Stromal cell of bone marrow (primary cell): ENCODE results near the gene EPN3.

Experiments used
- DNase-seq: peaks from one replicate; pipeline ENCODE4 v3.0.0-alpha.2; 2012; ENCODE audit warnings: low read depth

EPN3 gene

GRCh38 chr17:50511058-50511457, 21.5 kb upstream of the EPN3 start:
- DNase-seq, result no peak

- DNase-seq, result no peak
These were observed 19.0 kb upstream of the EPN3 start for GRCh38 chr17:50513495-50513894.

DNA sequence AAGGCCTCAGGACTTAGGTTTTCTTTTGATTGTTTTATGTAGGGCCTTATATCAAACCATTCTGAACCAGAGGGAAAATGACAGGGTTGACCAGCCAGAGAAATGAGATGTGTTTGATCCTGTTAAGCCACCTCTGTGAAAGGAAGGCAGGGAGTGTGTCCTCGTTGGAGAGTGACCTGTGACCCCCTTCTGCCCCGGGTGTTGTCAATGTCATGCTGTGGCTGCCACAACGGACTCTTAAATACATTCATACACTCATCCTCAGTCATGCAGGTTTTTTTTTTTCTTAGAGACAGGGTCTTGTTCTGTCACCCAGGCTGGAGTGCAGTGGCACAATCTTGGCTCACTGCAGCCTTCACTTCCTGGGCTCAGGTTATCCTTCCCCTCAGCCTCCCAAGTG, 18.1 kb upstream of the EPN3 start:
- no peak for DNase-seq

GRCh38 chr17:50514936-50515702, 17.4 kb upstream of the EPN3 start:
- peak; percentile 52 for DNase-seq

DNA sequence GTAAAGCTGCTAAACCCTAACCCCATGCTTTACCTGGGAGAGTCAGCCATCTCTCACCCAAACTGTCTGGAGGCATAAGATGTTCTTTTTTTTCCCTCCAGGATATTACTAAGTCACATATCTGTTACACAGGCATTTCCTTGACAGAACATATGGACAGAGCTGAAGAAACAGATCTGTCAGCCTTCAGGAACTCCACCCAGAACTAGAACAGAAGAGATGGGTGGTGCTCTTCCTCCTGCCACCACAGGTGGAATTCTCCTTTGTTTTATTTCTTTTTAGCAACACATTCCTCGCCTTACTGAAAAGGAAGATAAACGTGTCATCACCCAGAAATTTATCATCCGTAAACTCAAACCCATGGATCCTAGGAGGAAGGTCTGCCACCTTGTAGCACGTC, 15.5 kb upstream of the EPN3 start:
- no peak for DNase-seq

GRCh38 chr17:50517504-50518383, 14.8 kb upstream of the EPN3 start:
- no peak for DNase-seq

- no peak for DNase-seq
These were observed 14.0 kb upstream of the EPN3 start for GRCh38 chr17:50518384-50519023.

DNA sequence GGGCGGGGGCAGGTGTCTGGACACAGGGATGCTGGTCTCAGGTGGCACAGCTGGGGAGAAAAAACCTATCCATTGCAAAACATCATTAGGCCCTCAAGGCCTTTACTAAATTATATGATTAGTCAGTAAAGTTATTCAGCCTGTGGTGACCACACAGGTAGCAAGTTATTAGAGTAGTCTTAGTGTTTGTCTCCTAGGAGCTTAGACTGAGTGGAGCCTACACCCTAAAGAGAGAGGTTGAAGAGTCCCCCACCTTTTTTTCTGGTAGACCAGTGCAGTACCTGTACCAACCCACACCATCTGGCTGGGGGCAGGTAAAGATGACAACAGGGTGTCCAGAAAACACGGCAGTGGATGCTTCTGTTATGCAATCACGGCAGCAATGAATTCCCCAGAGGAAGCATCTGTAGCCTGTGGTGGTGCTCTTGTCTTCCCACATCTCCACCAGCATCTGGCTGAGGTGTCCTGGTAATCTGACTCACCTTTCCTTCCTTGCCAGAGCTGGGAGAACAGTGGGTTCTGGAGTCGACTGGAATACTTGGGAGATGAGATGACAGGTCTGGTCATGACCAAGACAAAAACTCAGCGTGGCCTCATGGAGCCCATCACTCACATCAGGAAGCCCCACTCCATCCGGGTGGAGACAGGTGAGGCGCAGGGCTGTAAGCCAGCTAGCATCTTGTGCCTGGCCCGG, 13.2 kb upstream of the EPN3 start:
- DNase-seq, result no peak

GRCh38 chr17:50520483-50520882, 12.1 kb upstream of the EPN3 start:
- no peak for DNase-seq

GRCh38 chr17:50521514-50521913, 11.0 kb upstream of the EPN3 start:
- no peak for DNase-seq

GRCh38 chr17:50522766-50523165, 9.8 kb upstream of the EPN3 start:
- DNase-seq, result no peak

GRCh38 chr17:50523208-50523607, 9.3 kb upstream of the EPN3 start:
- no peak for DNase-seq

GRCh38 chr17:50524838-50525237, 7.7 kb upstream of the EPN3 start:
- DNase-seq, result no peak

- DNase-seq, result no peak
These were observed 5.3 kb upstream of the EPN3 start for GRCh38 chr17:50527155-50527762.

DNA sequence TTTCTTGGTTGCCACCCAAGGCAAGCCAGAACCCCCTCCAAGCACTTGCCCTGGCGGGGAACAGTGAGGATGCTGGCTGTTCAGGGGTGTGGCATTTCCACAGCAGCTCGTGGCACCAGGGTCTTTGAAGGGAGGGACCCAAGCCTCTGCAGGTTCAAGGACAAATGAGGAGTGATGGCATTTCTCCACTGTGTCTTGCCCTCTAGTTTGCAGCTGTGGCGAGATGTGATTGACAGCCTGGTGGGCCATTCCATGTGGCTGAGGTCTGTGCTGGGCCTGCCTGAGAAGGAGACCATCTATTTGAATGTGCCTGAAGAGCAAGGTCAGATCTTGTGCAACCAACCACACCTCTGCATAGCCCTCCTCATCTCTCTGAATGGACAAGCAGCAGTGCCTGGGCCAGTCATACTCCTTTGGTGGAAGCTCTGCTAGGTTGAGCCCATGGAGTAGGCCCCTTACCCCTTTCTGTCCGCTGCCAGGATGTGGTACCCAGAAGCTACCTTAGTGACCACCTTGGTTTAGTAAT, 4.5 kb upstream of the EPN3 start:
- no peak for DNase-seq

DNA sequence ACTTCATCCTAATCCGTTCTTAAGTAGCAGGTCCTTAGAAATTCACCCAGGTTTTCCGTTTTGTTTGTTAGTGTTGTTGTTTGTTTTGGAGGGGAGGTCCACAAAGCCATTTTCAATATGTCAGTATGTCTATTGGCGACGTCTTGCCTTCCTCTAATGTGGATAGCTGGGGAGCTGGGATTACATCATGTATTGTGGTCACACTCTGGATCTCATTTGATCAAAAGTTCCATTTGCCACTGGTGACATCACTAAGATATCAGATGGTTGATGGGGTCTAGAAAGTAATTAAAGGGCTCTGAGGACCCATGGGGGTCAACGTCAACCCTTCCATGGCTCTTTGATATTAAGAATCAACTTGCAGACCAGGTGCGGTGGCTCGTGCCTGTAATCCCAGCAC, 2.7 kb upstream of the EPN3 start:
- no peak for DNase-seq

- no peak for DNase-seq
These were observed 1.0 kb upstream of the EPN3 start for GRCh38 chr17:50531428-50532025.

DNA sequence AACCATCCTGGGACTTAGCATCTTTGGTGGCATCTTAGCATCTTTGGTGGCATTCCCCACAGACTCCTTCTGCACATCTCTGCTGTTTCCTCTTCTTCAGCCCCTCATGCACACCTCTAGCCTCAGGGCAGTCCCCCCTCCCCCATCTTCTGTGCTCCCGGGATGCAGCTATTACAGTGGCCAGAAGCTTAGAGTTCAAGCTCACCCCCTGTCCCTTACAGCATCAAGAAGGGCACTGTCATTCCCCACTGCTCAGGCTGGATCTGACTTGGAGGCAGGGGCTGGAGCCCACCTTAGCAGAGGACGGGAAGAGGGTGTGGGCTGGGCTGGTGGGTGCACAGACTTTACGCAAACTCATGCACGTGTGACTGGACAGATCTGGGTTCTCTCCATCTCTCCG, 650 bp downstream of the EPN3 start:
- DNase-seq, result no peak

- peak; percentile 17 for DNase-seq
These were observed 1.2 kb downstream of the EPN3 start for GRCh38 chr17:50533720-50534148.

DNA sequence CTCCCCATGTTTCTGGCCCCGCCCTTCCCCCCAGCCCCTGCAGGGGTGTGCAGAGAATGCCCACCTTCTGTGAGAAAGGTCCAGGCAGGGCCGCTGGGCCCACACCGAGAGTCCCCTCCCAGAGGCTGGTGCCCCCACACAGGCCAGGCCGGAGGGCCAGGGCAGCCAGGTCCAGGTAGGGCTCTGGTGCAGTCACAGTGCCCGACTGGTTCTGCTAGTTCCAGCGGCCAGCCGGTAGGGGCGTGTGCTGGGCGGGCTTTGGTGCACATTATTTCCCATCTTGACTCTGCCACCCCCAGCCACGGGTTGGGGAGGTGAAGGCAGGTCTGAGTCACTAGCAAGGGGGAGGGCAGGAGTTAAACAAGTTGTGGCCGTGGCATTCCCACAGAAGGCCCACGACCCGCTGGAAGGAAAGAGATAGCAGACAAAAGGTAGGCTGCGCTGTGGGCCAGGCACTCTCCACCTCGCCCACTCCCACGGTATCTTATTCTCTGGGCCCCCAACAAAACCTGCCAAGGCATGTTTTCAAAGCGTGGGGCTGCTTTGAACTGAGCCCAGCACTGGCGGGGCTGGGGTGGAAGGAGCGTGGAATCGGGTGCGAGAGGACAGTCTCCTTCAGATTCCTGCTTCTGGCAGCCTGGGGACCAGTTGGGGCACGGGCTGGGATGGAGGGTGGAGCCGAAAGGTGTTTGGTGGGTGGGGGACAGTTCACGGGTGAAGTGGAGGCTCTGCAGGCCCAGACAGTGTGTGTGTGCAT, 1.9 kb downstream of the EPN3 start:
- no peak for DNase-seq
